Upper lobe of left lung (tissue), 6 donors: ENCODE results near the gene MCM5. TPM values are rescaled to one million over a fixed set of nuclear protein-coding genes. Genes with fewer than 3 reads are reported as not detected.
"Not testable (repeated sequence)": the region's sequence is repeated elsewhere in the genome, so short reads cannot be mapped to it uniquely, and the experiment has no call there.

Experiments used
- ATAC-seq, 2 donors: fragments of 200-7000 bp; cut with Tn5 transposase; one replicate each; pipeline ENCODE4 v1.9.1; 2022; ENCODE audit warnings: mild to moderate bottlenecking in 2 of 2, moderate library complexity in 2 of 2; ENCODE audit not compliant: low FRiP score in 2 of 2
- DNase-seq, 2 donors: peaks; one replicate each; pipeline ENCODE4 v3.0.0-alpha.2; 2019 to 2020
- H3K27ac ChIP-seq, 4 donors: fragments of 200-600 bp; sonication (generic); one replicate each; pipeline ENCODE4 v1.5.1; 2016 to 2019
- H3K27me3 ChIP-seq, 4 donors: fragments of 200-600 bp; sonication (generic); one replicate each; pipeline ENCODE4 v1.5.1; 2017 to 2019
- H3K36me3 ChIP-seq, 4 donors: fragments of 200-600 bp; sonication (generic); one replicate each; pipeline ENCODE4 v1.5.1; 2016 to 2019
- H3K4me1 ChIP-seq, 4 donors: fragments of 200-600 bp; sonication (generic); one replicate each; pipeline ENCODE4 v1.5.1; 2018 to 2019
- H3K4me3 ChIP-seq, 4 donors: fragments of 200-600 bp; sonication (generic); one replicate each; pipeline ENCODE4 v1.5.1; 2017 to 2019; ENCODE audit warnings: mild to moderate bottlenecking in 2 of 4, moderate library complexity in 1 of 4
- H3K9me3 ChIP-seq, 4 donors: fragments of 200-600 bp; sonication (generic); one replicate each; pipeline ENCODE4 v1.5.1; 2018 to 2019
- EP300 ChIP-seq, 4 donors: sonication (generic); formaldehyde crosslinking; IDR thresholded peaks; one replicate each; pipeline ENCODE4 v1.5.1; 2017; ENCODE audit warnings: antibody characterized with exemption in 4 of 4, control low read depth in 2 of 4
- POLR2A ChIP-seq, 4 donors: fragments of 450-650 bp; IDR thresholded peaks; one replicate each; pipeline ENCODE4 v1.5.1; 2016 to 2017; ENCODE audit warnings: antibody characterized with exemption in 4 of 4, mild to moderate bottlenecking in 2 of 4
- POLR2AphosphoS5 ChIP-seq, 2 donors: sonication (generic); formaldehyde crosslinking; IDR thresholded peaks; one replicate each; pipeline ENCODE4 v1.5.1; 2017; ENCODE audit warnings: antibody characterized with exemption in 2 of 2
- WGBS, 2 donors: methylation state at CpG; one replicate each; pipeline ENCODE4 v1.1.5; 2017 to 2018; 5-methylcytosine and 5-hydroxymethylcytosine counted together
- total RNA-seq, 6 donors: library from RNA; depleted of rRNA in 4 of 6; stranded (reverse); fragments of >200 nt in 4 of 6; gene quantifications; one replicate each; pipeline versions ENCODE4 v1.1.0 to v1.2.1, GENCODE V29; 2016 to 2021
- TF ChIP-seq, protein P1 (sequence below), 6 experiments: fragments of 450-650 bp in 4 of 6; fragments of 200-600 bp in 2 of 6; sonication (generic) in 2 of 6; IDR thresholded peaks; one replicate each; pipeline ENCODE4 v1.5.1; 2016 to 2019; ENCODE audit warnings: antibody characterized with exemption in 6 of 6
- donor health status: DM: no; HTN: no; CAD: no; lungs with moderate emphysema.
- donor health status: DM: no; HTN: yes; CAD: no; lungs with severe emphysema.

MCM5 gene
- total RNA-seq, 6 donors from 2014 or later, result 9.8 to 34.4 (median 20.2) TPM

DNA sequence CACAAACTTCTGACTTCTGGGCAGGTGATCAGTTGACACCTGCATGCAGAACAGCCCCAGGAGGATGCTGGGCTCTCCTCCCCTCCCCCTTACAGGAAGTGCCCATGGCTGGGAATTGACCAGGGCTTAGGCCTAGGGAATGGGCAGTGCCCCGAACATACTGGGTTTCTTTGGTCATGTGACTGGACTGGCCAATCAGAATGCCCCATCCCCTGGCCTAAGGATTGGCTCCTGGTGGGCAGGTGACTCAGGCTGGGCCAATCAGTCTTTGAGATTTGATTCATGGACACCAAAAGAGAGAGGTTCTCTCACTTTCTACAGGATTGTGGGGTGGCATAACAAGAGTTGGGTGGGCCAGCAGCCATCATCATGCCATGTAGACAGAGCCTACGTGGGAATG, 37.1 kb downstream of the MCM5 start:
- DNase-seq (no peak), ATAC-seq (no peak)
- 97 to 100% methylated on average over 1 to 2 of the region's 2 CpGs for WGBS, 2 donors
- TF ChIP-seq EP300 (IDR thresholded peaks at IDR 0.05) (no peak), POLR2AphosphoS5 (IDR thresholded peaks at IDR 0.05) (no peak), POLR2A (IDR thresholded peaks at IDR 0.05) (no peak)
- TF ChIP-seq, protein P1, sequence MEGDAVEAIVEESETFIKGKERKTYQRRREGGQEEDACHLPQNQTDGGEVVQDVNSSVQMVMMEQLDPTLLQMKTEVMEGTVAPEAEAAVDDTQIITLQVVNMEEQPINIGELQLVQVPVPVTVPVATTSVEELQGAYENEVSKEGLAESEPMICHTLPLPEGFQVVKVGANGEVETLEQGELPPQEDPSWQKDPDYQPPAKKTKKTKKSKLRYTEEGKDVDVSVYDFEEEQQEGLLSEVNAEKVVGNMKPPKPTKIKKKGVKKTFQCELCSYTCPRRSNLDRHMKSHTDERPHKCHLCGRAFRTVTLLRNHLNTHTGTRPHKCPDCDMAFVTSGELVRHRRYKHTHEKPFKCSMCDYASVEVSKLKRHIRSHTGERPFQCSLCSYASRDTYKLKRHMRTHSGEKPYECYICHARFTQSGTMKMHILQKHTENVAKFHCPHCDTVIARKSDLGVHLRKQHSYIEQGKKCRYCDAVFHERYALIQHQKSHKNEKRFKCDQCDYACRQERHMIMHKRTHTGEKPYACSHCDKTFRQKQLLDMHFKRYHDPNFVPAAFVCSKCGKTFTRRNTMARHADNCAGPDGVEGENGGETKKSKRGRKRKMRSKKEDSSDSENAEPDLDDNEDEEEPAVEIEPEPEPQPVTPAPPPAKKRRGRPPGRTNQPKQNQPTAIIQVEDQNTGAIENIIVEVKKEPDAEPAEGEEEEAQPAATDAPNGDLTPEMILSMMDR (IDR thresholded peaks at IDR 0.05), result no peak
- Histone ChIP-seq H3K27ac (no peak overlapping the region), H3K4me1 (no peaks in the 10 kb centered on the region), H3K36me3 (peaks cover 0 to 5% (median 0%) of the 10 kb centered on the region in 4 donors), H3K4me3 (no peak overlapping the region), H3K9me3 (peaks cover 0 to 12% (median 6%) of the 10 kb centered on the region in 4 donors), H3K27me3 (no peaks in the 10 kb centered on the region)

DNA sequence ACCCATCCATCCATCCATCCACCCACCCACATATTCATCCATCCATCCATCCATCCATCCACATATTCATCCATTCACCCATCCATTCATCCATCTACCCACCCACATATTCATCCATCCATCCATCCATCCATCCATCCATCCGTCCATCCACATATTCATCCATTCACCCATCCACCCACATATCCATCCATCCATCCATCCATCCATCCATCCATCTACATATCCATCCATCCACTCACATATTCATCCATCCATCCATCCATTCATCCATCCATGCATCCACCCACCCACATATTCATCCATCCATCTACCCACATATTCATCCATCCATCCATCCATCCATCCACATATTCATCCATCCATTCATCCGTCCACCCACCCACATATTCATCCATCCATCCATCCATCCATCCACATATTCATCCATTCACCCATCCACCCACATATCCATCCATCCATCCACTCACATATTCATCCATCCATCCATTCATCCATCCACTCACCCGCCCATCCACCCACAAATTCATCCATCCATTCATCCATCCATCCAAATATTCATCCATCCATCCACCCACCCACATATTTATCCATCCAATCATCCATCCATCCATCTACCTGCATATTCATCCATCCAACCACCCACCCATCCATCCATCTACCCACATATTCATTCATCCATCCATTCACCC, 38.9 kb downstream of the MCM5 start:
- H3K9me3 ChIP-seq, H3K36me3 ChIP-seq, H3K4me3 ChIP-seq, H3K4me1 ChIP-seq, DNase-seq, H3K27me3 ChIP-seq, H3K27ac ChIP-seq, ATAC-seq: not testable (repeated sequence)
- WGBS, 2 donors, result 79 to 91% methylated on average over 3 of the region's 3 CpGs

DNA sequence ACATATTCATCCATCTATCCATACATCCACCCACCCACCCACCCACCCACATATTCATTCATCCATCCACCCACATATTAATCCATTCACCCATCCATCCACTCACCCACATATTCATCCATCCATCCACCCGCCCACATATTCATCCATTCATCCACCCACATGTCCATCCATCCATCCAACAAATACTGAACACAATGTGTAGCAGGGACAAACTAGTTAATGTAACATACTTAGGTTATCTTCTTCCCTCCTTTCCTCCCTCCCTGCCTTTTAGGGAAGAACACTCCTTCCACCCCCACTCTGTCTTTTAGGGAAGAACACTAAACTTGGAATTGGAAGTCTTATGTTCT, 39.4 kb downstream of the MCM5 start:
- DNase-seq (no peak), ATAC-seq (no peak)
- Histone ChIP-seq H3K4me3 (no peak overlapping the region), H3K9me3 (no peaks in the 10 kb centered on the region), H3K4me1 (no peaks in the 10 kb centered on the region), H3K27me3 (no peaks in the 10 kb centered on the region), H3K36me3 (no peaks in the 10 kb centered on the region), H3K27ac (no peak overlapping the region)
- WGBS, 2 donors, result 94 to 95% methylated on average over 1 of the region's 1 CpG
- TF ChIP-seq, protein P1 (IDR thresholded peaks at IDR 0.05), result no peak
- TF ChIP-seq POLR2A (IDR thresholded peaks at IDR 0.05) (no peak), EP300 (IDR thresholded peaks at IDR 0.05) (no peak), POLR2AphosphoS5 (IDR thresholded peaks at IDR 0.05) (no peak)

DNA sequence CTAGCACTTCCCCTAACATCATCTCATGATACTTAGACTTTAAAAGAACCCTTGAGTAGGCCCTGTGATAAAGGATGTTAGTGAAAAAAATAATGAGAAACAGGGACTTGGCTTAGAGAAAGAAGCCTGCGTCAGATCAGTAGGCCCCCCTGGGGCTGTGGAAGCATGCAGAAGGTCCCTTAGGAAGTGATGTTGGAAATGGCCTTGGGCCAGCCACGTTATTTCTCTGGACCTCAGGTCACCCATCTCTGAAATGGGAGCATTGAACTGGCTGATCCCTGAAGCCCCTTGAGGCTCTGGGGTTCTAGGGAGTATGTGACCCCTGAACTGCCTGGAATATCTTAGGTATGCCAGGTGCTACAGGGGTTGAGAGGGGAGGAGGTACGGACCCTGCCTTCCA, 40.2 kb downstream of the MCM5 start:
- H3K36me3 ChIP-seq, result no peaks in the 10 kb centered on the region
- WGBS, 2 donors, result 81 to 85% methylated on average over 3 of the region's 3 CpGs

DNA sequence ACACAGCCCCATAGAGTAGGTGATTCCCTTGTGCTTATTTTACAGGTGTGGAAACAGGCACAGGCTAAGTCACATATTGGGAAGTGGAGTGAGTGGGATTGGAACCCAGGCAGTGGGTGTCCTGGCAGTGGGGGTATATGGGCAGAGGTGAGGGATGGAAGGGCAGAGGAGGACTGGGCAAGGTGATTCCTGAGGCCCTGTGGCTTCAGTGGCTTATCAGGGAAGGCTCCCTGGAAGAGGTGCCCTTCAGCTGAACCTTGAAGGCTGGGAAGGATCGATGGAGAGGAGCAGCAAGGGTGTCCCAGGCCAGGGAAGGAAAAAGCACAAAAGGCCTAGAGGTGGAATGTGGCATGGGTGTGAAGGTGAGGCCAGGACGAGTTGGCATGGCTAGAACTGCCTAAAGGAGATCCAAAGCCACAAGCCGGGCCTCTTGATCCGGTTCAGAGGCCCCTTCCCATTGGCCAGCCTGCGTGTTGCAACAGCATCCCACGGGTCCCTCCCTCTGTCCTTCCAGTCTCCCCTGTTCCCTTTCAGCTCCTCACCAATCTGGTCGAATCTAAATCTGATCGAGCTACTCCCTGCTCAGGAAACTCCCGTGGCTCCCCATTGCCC, 41.7 kb downstream of the MCM5 start:
- WGBS, 2 donors, result 77 to 88% methylated on average over 9 of the region's 9 CpGs
- DNase-seq (no peak), ATAC-seq (no peak)
- no peaks in the 10 kb centered on the region for H3K9me3 ChIP-seq
- TF ChIP-seq EP300 (IDR thresholded peaks at IDR 0.05), result no peak
- no peak for TF ChIP-seq POLR2A (IDR thresholded peaks at IDR 0.05)
- TF ChIP-seq, protein P1 (IDR thresholded peaks at IDR 0.05), result no peak
- H3K4me1 ChIP-seq, result no peaks in the 10 kb centered on the region
- H3K36me3 ChIP-seq, result no peaks in the 10 kb centered on the region
- H3K27ac ChIP-seq, result no peak overlapping the region
- H3K27me3 ChIP-seq, result no peaks in the 10 kb centered on the region
- H3K4me3 ChIP-seq, result no peak overlapping the region

More for the DNA sequence above, 40.2 kb downstream of the MCM5 start:
- no peak for DNase-seq
- Histone ChIP-seq H3K9me3 (no peaks in the 10 kb centered on the region), H3K4me3 (no peak overlapping the region), H3K27ac (no peak overlapping the region), H3K27me3 (no peaks in the 10 kb centered on the region), H3K4me1 (no peaks in the 10 kb centered on the region)
- ATAC-seq, result no peak
- TF ChIP-seq EP300 (IDR thresholded peaks at IDR 0.05) (no peak), POLR2A (IDR thresholded peaks at IDR 0.05) (no peak)

DNA sequence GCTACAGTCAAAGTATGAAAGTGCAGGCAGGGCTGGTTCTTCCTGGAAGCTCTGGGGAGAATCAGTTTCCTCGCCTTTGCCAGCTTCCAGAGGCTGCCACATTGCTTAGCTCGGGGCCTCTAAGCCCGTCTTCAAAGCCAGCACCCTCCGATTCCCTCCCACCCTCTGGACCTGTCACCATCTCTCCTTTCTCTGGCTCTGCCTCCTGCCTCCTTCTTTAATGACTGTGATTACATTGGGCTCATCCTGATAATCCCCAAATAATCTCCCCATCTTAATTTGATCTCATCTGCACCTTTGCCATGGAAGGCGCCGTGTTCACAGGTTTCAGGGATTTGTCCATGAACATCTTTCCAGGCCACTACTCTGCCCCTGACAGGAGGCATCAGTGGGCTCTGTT, 42.5 kb downstream of the MCM5 start:
- Histone ChIP-seq H3K4me3 (no peak overlapping the region), H3K9me3 (no peaks in the 10 kb centered on the region), H3K27me3 (no peaks in the 10 kb centered on the region), H3K27ac (no peak overlapping the region), H3K36me3 (no peaks in the 10 kb centered on the region), H3K4me1 (peaks cover 0 to under 1% (median 0%) of the 10 kb centered on the region in 4 donors)
- DNase-seq (no peak), ATAC-seq (no peak)
- WGBS, 2 donors, result 92 to 96% methylated on average over 6 of the region's 6 CpGs
- TF ChIP-seq POLR2A (IDR thresholded peaks at IDR 0.05) (no peak), POLR2AphosphoS5 (IDR thresholded peaks at IDR 0.05) (no peak), EP300 (IDR thresholded peaks at IDR 0.05) (no peak)
- TF ChIP-seq, protein P1 (IDR thresholded peaks at IDR 0.05), result no peak
